GM12872 (cell line): ENCODE results near the gene PCMT1.

Experiments
- CTCF ChIP-seq: IDR thresholded peaks from 3 replicates; pipeline ENCODE4 v1.5.1; 2011; ENCODE audit warnings: low read depth, mild to moderate bottlenecking, low read length, moderate library complexity; ENCODE audit not compliant: insufficient read depth

Gene PCMT1

GRCh38 chr6:149719531-149719930 lies 30.0 kb upstream of the PCMT1 start:
- no peak for TF ChIP-seq CTCF

- no peak for TF ChIP-seq CTCF
These were observed 26.3 kb upstream of the PCMT1 start for GRCh38 chr6:149723262-149723661.

GRCh38 chr6:149723771-149724417 lies 25.6 kb upstream of the PCMT1 start:
- peak; percentile 76 for TF ChIP-seq CTCF

GRCh38 chr6:149725785-149726184 lies 23.8 kb upstream of the PCMT1 start:
- TF ChIP-seq CTCF: no peak

- no peak for TF ChIP-seq CTCF
These were observed 21.6 kb upstream of the PCMT1 start for GRCh38 chr6:149727793-149728498.

GRCh38 chr6:149728499-149729234 lies 20.9 kb upstream of the PCMT1 start:
- TF ChIP-seq CTCF: no peak

GRCh38 chr6:149729824-149730223 lies 19.7 kb upstream of the PCMT1 start:
- no peak for TF ChIP-seq CTCF
